Epithelial cell of alveolus of lung (primary cell): ENCODE measurements around the gene TMEM267. TPM values are rescaled to one million over a fixed set of nuclear protein-coding genes. Genes with fewer than 3 reads are reported as not detected.

Experiments
- total RNA-seq: library from RNA; depleted of rRNA; stranded (reverse); fragments of >200 nt; gene quantifications from 2 replicates; pipeline ENCODE4 v1.2.1, GENCODE V29; 2015

TMEM267 gene
- 8.4 and 10.0 TPM in 2 replicates for total RNA-seq

GRCh38 chr5:43483298-43484105 is at the start of gene TMEM267:
TSS of gene TMEM267 (minus strand) at chr5:43483865. CDS start at chr5:43453969, 29,896 bp downstream.

GRCh38 chr5:43514816-43515677 is 31.4 kb upstream of the TMEM267 start, which contains the start of gene C5orf34:
TSS of gene C5orf34 (minus strand) at chr5:43515148. CDS start at chr5:43509339, 5,809 bp downstream.

GRCh38 chr5:43412156-43412555 is 71.5 kb downstream of the TMEM267 start, which contains the start of gene CCL28:
TSS of gene CCL28 (minus strand) at chr5:43412391. CDS start at chr5:43412316, 75 bp downstream.

Other genes with a start within 250 kb of the TMEM267 start
- 8.5 and 82.2 TPM in 2 replicates for gene HMGCS1, start 170.5 kb downstream of the TMEM267 start, total RNA-seq
- 0.65 and 1.0 TPM in 2 replicates for gene CCL28, start 71.5 kb downstream of the TMEM267 start, total RNA-seq
- gene C5orf34, start 31.3 kb upstream of the TMEM267 start, total RNA-seq: 3.6 and 8.2 TPM in 2 replicates
- gene PAIP1, start 73.2 kb upstream of the TMEM267 start, total RNA-seq: 71.8 and 85.8 TPM in 2 replicates
- gene NNT, start 119.3 kb upstream of the TMEM267 start, total RNA-seq: 29.9 and 45.4 TPM in 2 replicates